Measurements from ENCODE around the gene PEX7.
"Not testable (repeated sequence)": the region's sequence is repeated elsewhere in the genome, so short reads cannot be mapped to it uniquely, and the experiment has no call there.

The PEX7 gene

GRCh38 chr6:136869451-136869850 is 47.1 kb downstream of the PEX7 start:
- H3K36me3 Mint-ChIP-seq (ENCODE audit: insufficient read depth), result peaks cover 11% of the 10 kb centered on the region
- H3K27ac Mint-ChIP-seq, result no peak overlapping the region
- H3K4me1 Mint-ChIP-seq (ENCODE audit: low read depth in 2 of 2), result peaks cover 0 to 3% of the 10 kb centered on the region in 2 donors
- ATAC-seq (replicated peaks) (no peak), DNase-seq (no peak)
- H3K27me3 Mint-ChIP-seq, result no peaks in the 10 kb centered on the region
- H3K9me3 Mint-ChIP-seq, result no peaks in the 10 kb centered on the region
- no peak overlapping the region for H3K4me3 Mint-ChIP-seq

GRCh38 chr6:136873748-136874147 is 51.4 kb downstream of the PEX7 start:
- no peaks in the 10 kb centered on the region for H3K9me3 Mint-ChIP-seq
- H3K4me1 Mint-ChIP-seq (ENCODE audit: low read depth in 2 of 2), result peaks cover 0 to 3% of the 10 kb centered on the region in 2 donors
- H3K36me3 Mint-ChIP-seq (ENCODE audit: insufficient read depth), result peaks cover 7% of the 10 kb centered on the region

GRCh38 chr6:136876469-136876868 is 54.1 kb downstream of the PEX7 start:
- H3K27me3 Mint-ChIP-seq; H3K4me1 Mint-ChIP-seq (ENCODE audit: low read depth in 2 of 2); H3K36me3 Mint-ChIP-seq (ENCODE audit: insufficient read depth); H3K27ac Mint-ChIP-seq; H3K9me3 Mint-ChIP-seq; ATAC-seq (replicated peaks); DNase-seq; H3K4me3 Mint-ChIP-seq: not testable (repeated sequence)

More at GRCh38 chr6:136873748-136874147, 51.4 kb downstream of the PEX7 start:
- H3K4me3 Mint-ChIP-seq, result no peak overlapping the region
- DNase-seq, result no peak
- ATAC-seq (replicated peaks), result no peak
- H3K27ac Mint-ChIP-seq, result no peak overlapping the region
- no peaks in the 10 kb centered on the region for H3K27me3 Mint-ChIP-seq

- no peak for ATAC-seq (replicated peaks)
- Mint-ChIP-seq H3K36me3 (ENCODE audit: insufficient read depth) (no peaks in the 10 kb centered on the region), H3K27me3 (no peaks in the 10 kb centered on the region), H3K4me1 (ENCODE audit: low read depth in 2 of 2) (peaks cover 7% of the 10 kb centered on the region in 2 donors), H3K27ac (no peak overlapping the region), H3K9me3 (no peaks in the 10 kb centered on the region), H3K4me3 (no peak overlapping the region)
- no peak for DNase-seq
These were observed 58.5 kb downstream of the PEX7 start for GRCh38 chr6:136880748-136881460.

GRCh38 chr6:136886091-136886490 is 63.7 kb downstream of the PEX7 start:
- DNase-seq (no peak), ATAC-seq (replicated peaks) (no peak)
- Mint-ChIP-seq H3K4me3 (no peak overlapping the region), H3K9me3 (no peaks in the 10 kb centered on the region), H3K27me3 (no peaks in the 10 kb centered on the region), H3K27ac (no peak overlapping the region), H3K4me1 (ENCODE audit: low read depth in 2 of 2) (no peaks in the 10 kb centered on the region), H3K36me3 (ENCODE audit: insufficient read depth) (no peaks in the 10 kb centered on the region)

- H3K36me3 Mint-ChIP-seq (ENCODE audit: insufficient read depth), result no peaks in the 10 kb centered on the region
- H3K27me3 Mint-ChIP-seq, result no peaks in the 10 kb centered on the region
- H3K4me3 Mint-ChIP-seq, result no peak overlapping the region
- H3K4me1 Mint-ChIP-seq (ENCODE audit: low read depth in 2 of 2), result no peaks in the 10 kb centered on the region
- ATAC-seq (replicated peaks), result no peak
- no peak for DNase-seq
- H3K9me3 Mint-ChIP-seq, result no peaks in the 10 kb centered on the region
- H3K27ac Mint-ChIP-seq, result no peak overlapping the region
These were observed 65.6 kb downstream of the PEX7 start for GRCh38 chr6:136887953-136888352.

- DNase-seq, result no peak
- no peak overlapping the region for H3K27ac Mint-ChIP-seq
- no peaks in the 10 kb centered on the region for H3K36me3 Mint-ChIP-seq (ENCODE audit: insufficient read depth)
- H3K27me3 Mint-ChIP-seq, result no peaks in the 10 kb centered on the region
- no peaks in the 10 kb centered on the region for H3K4me1 Mint-ChIP-seq (ENCODE audit: low read depth in 2 of 2)
- H3K9me3 Mint-ChIP-seq, result no peaks in the 10 kb centered on the region
- no peak overlapping the region for H3K4me3 Mint-ChIP-seq
- ATAC-seq (replicated peaks), result no peak
These were observed 67.1 kb downstream of the PEX7 start for GRCh38 chr6:136889271-136890193.

GRCh38 chr6:136890194-136890839 is 67.9 kb downstream of the PEX7 start:
- Mint-ChIP-seq H3K36me3 (ENCODE audit: insufficient read depth) (no peaks in the 10 kb centered on the region), H3K9me3 (no peaks in the 10 kb centered on the region), H3K4me3 (no peak overlapping the region), H3K27me3 (no peaks in the 10 kb centered on the region), H3K27ac (no peak overlapping the region), H3K4me1 (ENCODE audit: low read depth in 2 of 2) (no peaks in the 10 kb centered on the region)
- DNase-seq (no peak), ATAC-seq (replicated peaks) (no peak)

- ATAC-seq (replicated peaks) (no peak), DNase-seq (no peak)
- Mint-ChIP-seq H3K4me1 (ENCODE audit: low read depth in 2 of 2) (no peaks in the 10 kb centered on the region), H3K4me3 (no peak overlapping the region), H3K9me3 (no peaks in the 10 kb centered on the region), H3K27ac (no peak overlapping the region), H3K27me3 (no peaks in the 10 kb centered on the region), H3K36me3 (ENCODE audit: insufficient read depth) (no peaks in the 10 kb centered on the region)
These were observed 68.6 kb downstream of the PEX7 start for GRCh38 chr6:136890986-136891385.

GRCh38 chr6:136893187-136893586 is 70.8 kb downstream of the PEX7 start:
- H3K4me3 Mint-ChIP-seq, result no peak overlapping the region
- no peak overlapping the region for H3K27ac Mint-ChIP-seq
- H3K9me3 Mint-ChIP-seq, result no peaks in the 10 kb centered on the region
- no peaks in the 10 kb centered on the region for H3K4me1 Mint-ChIP-seq (ENCODE audit: low read depth in 2 of 2)
- DNase-seq (no peak), ATAC-seq (replicated peaks) (no peak)
- no peaks in the 10 kb centered on the region for H3K36me3 Mint-ChIP-seq (ENCODE audit: insufficient read depth)
- H3K27me3 Mint-ChIP-seq, result no peaks in the 10 kb centered on the region

GRCh38 chr6:136895901-136896300 is 73.5 kb downstream of the PEX7 start:
- no peaks in the 10 kb centered on the region for H3K27me3 Mint-ChIP-seq
- no peaks in the 10 kb centered on the region for H3K4me1 Mint-ChIP-seq (ENCODE audit: low read depth in 2 of 2)
- DNase-seq, result no peak
- no peak overlapping the region for H3K4me3 Mint-ChIP-seq
- H3K9me3 Mint-ChIP-seq, result no peaks in the 10 kb centered on the region
- no peak overlapping the region for H3K27ac Mint-ChIP-seq
- ATAC-seq (replicated peaks), result no peak
- H3K36me3 Mint-ChIP-seq (ENCODE audit: insufficient read depth), result peaks cover 6% of the 10 kb centered on the region

GRCh38 chr6:136897071-136897470 is 74.7 kb downstream of the PEX7 start:
- Mint-ChIP-seq H3K36me3 (ENCODE audit: insufficient read depth) (peaks cover 6% of the 10 kb centered on the region), H3K27me3 (no peaks in the 10 kb centered on the region), H3K4me3 (no peak overlapping the region), H3K27ac (peak overlapping the region in 1 of 2 donors; percentile 30), H3K9me3 (no peaks in the 10 kb centered on the region), H3K4me1 (ENCODE audit: low read depth in 2 of 2) (no peaks in the 10 kb centered on the region)
- ATAC-seq (replicated peaks) (no peak), DNase-seq (no peak)

- no peak for ATAC-seq (replicated peaks)
- Mint-ChIP-seq H3K27ac (no peak overlapping the region), H3K4me1 (ENCODE audit: low read depth in 2 of 2) (no peaks in the 10 kb centered on the region), H3K36me3 (ENCODE audit: insufficient read depth) (peaks cover 6% of the 10 kb centered on the region), H3K27me3 (no peaks in the 10 kb centered on the region), H3K4me3 (no peak overlapping the region), H3K9me3 (no peaks in the 10 kb centered on the region)
- no peak for DNase-seq
These were observed 78.9 kb downstream of the PEX7 start for GRCh38 chr6:136901212-136901784.
